ENCODE measurements around the gene PSMD5. TPM values are rescaled to one million over a fixed set of nuclear protein-coding genes. Genes with fewer than 3 reads are reported as not detected.

The PSMD5 gene
- total RNA-seq, 1 donor from 2014 or later, result 53.3 TPM

- Mint-ChIP-seq H3K4me1 (ENCODE audit: unreplicated experiment) (no peaks in the 10 kb centered on the region), H3K4me3 (ENCODE audit: unreplicated experiment) (no peak overlapping the region), H3K9me3 (ENCODE audit: unreplicated experiment) (no peaks in the 10 kb centered on the region), H3K36me3 (ENCODE audit: unreplicated experiment) (peaks cover 54% of the 10 kb centered on the region), H3K27ac (ENCODE audit: unreplicated experiment) (peak overlapping the region; percentile 54), H3K27me3 (ENCODE audit: unreplicated experiment) (no peaks in the 10 kb centered on the region)
- DNase-seq (ENCODE audit: extremely low spot score, unreplicated experiment), result no peak
- no peak for TF ChIP-seq CTCF (IDR thresholded peaks at IDR 0.05)
These were observed 19.2 kb upstream of the PSMD5 start for GRCh38 chr9:120861935-120862334.

- Mint-ChIP-seq H3K36me3 (ENCODE audit: unreplicated experiment) (peaks cover 52% of the 10 kb centered on the region), H3K4me3 (ENCODE audit: unreplicated experiment) (no peak overlapping the region), H3K4me1 (ENCODE audit: unreplicated experiment) (peaks cover 3% of the 10 kb centered on the region), H3K27ac (ENCODE audit: unreplicated experiment) (no peak overlapping the region), H3K27me3 (ENCODE audit: unreplicated experiment) (no peaks in the 10 kb centered on the region), H3K9me3 (ENCODE audit: unreplicated experiment) (no peaks in the 10 kb centered on the region)
- DNase-seq (ENCODE audit: extremely low spot score, unreplicated experiment), result no peak
- TF ChIP-seq CTCF (IDR thresholded peaks at IDR 0.05), result no peak
These were observed 17.4 kb upstream of the PSMD5 start for GRCh38 chr9:120860083-120860482.

GRCh38 chr9:120859361-120859760 is 16.6 kb upstream of the PSMD5 start:
- peaks cover 52% of the 10 kb centered on the region for H3K36me3 Mint-ChIP-seq (ENCODE audit: unreplicated experiment)
- peaks cover 3% of the 10 kb centered on the region for H3K4me1 Mint-ChIP-seq (ENCODE audit: unreplicated experiment)
- no peak for TF ChIP-seq CTCF (IDR thresholded peaks at IDR 0.05)
- DNase-seq (ENCODE audit: extremely low spot score, unreplicated experiment), result no peak
- H3K9me3 Mint-ChIP-seq (ENCODE audit: unreplicated experiment), result no peaks in the 10 kb centered on the region
- no peaks in the 10 kb centered on the region for H3K27me3 Mint-ChIP-seq (ENCODE audit: unreplicated experiment)
- H3K27ac Mint-ChIP-seq (ENCODE audit: unreplicated experiment), result no peak overlapping the region
- H3K4me3 Mint-ChIP-seq (ENCODE audit: unreplicated experiment), result no peak overlapping the region

GRCh38 chr9:120857902-120858301 is 15.2 kb upstream of the PSMD5 start:
- no peak overlapping the region for H3K4me3 Mint-ChIP-seq (ENCODE audit: unreplicated experiment)

GRCh38 chr9:120857481-120857880 is 14.8 kb upstream of the PSMD5 start:
- Mint-ChIP-seq H3K9me3 (ENCODE audit: unreplicated experiment) (no peaks in the 10 kb centered on the region), H3K27ac (ENCODE audit: unreplicated experiment) (no peak overlapping the region), H3K27me3 (ENCODE audit: unreplicated experiment) (no peaks in the 10 kb centered on the region), H3K4me3 (ENCODE audit: unreplicated experiment) (no peak overlapping the region), H3K36me3 (ENCODE audit: unreplicated experiment) (peaks cover 39% of the 10 kb centered on the region), H3K4me1 (ENCODE audit: unreplicated experiment) (peaks cover 6% of the 10 kb centered on the region)
- TF ChIP-seq CTCF (IDR thresholded peaks at IDR 0.05), result no peak
- no peak for DNase-seq (ENCODE audit: extremely low spot score, unreplicated experiment)

More at GRCh38 chr9:120857902-120858301, 15.2 kb upstream of the PSMD5 start:
- H3K36me3 Mint-ChIP-seq (ENCODE audit: unreplicated experiment), result peaks cover 41% of the 10 kb centered on the region
- no peaks in the 10 kb centered on the region for H3K27me3 Mint-ChIP-seq (ENCODE audit: unreplicated experiment)
- TF ChIP-seq CTCF (IDR thresholded peaks at IDR 0.05), result no peak
- H3K27ac Mint-ChIP-seq (ENCODE audit: unreplicated experiment), result no peak overlapping the region
- peaks cover 6% of the 10 kb centered on the region for H3K4me1 Mint-ChIP-seq (ENCODE audit: unreplicated experiment)
- no peak for DNase-seq (ENCODE audit: extremely low spot score, unreplicated experiment)
- H3K9me3 Mint-ChIP-seq (ENCODE audit: unreplicated experiment), result no peaks in the 10 kb centered on the region

All from osteocyte (in vitro differentiated cells).